Measurements from ENCODE around the gene ZNF184.
A peak's percentile ranks its signal among the peaks of the same experiment; 100 is the strongest.
"Not testable (repeated sequence)": the region's sequence is repeated elsewhere in the genome, so short reads cannot be mapped to it uniquely, and the experiment has no call there.

The ZNF184 gene

DNA sequence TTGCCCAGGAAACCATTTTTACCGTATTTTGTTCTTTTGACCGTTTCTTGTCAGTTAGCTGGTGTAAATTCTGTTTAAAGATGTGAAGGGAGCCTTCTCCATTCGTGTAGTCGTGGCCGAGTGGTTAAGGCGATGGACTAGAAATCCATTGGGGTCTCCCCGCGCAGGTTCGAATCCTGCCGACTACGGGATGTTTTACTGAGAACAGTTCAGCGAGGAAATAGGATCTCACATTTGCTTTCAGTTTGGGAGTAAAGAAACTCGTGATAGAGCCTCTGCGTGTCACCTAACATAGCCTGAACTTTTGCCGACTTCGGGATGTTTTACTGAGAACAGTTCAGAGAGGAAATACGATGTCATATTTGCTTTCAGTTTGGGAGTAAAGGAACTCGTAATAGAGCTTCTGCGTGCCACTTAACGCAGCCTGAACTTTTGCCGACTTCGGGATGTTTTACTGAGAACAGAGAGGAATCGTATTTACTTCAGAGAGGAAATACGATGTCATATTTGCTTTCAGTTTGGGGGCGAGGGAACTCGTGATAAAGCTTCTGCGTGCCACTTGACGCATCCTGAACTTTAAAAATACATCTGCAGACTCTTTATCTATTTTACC, 5.9 kb upstream of the ZNF184 start:
- peak; percentile 91 for DNase-seq

DNA sequence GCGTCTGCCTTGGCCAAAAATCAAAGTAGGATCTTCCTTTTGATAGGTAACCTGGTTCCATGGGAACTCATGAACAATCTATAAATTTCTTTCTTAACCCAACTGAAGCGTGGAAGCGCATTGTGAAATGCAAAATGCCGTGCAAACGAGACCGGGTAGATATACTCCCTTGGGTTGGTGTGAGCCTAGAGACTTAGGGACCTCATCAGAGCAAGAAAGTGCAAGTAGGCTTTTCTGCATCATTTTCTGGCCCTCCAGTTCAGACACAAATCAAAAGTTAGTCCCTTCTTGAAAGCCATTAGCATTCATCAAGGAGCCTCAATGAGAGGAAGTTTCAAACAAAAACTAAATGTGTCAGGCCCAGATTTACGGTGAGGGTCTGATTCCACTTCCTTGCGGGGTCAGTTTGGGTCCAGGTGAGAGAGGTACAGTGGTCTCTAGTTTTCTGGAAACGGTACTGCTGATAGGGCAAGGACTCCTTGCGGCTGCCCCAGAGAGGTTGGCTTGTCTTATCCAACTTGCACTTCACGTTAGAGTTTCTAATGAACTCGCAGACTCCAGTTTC, 5.3 kb upstream of the ZNF184 start:
- no peak for DNase-seq

DNA sequence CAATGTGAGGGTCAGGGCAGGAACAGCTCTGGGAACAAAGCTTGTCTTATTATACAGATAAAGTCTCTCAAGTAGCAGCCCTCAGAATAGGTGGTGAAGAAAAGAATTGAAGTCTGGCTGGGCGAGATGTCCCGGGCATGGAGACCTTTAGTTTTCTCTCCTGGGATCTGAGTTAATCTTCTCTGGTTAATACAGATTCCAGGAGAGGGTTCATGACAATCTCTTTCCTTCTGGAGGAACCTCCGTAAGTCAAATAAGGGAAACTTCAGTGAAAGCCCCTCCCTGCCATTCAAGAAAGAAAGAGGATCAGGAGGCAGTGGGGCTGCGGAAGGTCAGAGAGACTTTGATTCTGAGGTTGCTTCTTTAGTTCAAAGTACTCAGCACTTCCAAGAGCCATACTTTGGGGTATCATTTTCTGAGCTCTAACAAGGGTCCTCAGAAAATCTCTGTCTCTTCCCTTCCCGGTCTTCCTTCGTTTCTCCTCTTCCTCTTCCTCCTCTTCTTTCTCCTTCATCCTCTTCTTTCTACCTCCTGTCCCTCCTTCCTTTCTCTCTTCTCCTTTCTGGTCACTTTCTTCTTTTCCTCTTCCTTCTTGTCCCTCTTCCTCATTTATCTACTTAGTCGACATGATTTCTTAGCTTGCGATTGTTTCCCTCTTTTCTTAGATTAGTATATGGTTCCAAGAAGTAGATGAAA, 4.6 kb upstream of the ZNF184 start:
- no peak for DNase-seq

DNA sequence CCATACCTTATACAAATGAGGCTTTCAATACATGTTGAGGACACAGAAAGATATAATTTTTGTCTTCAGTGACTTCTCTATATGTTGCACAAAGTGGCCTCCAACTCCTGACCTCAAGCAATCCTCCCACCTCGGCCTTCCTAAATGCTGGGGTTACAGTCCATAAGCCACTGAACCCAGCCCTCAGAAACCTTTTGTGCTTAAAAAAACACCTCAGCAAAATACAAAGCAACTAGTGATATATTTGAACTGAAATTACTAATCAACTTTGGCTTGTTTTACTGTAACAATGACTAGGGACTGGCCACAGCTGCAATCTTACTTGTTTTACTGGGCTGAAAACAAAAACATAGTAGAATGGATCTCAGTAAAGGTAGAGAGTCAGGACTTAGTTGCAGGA, 3.2 kb upstream of the ZNF184 start:
- no peak for DNase-seq

DNA sequence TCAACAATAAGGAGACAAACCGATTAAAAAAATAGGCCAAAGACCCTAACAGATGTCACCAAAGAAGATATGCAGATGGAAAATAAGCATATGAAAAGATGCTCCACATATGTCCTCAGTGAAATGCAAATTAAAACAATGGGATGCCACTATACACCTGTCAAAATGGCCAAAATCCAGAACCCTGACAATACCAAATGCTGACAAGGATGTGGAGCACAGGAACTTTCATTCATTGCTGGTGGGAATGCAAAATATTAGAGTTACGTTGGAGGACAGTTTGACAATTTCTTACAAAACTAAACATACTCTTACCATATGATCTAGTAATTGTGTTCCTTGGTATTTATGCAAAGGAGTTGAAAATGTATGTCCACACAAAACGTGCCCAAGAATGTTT, 1.8 kb upstream of the ZNF184 start:
- DNase-seq: no peak

DNA sequence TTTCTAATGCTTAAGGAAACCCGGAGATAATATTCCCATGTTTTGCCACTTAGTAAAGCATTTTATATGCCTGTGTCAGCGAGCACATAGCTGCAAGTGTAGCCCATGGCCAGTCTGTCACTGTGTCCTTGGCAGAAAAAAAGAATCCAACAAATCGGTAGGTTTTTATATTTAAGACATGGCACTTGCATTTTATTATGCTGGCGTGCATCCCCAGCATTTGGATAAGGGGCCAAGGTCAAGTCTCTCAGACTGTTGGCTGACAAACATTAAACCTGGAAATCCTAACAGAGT, 1.2 kb upstream of the ZNF184 start:
- DNase-seq: no peak

DNA sequence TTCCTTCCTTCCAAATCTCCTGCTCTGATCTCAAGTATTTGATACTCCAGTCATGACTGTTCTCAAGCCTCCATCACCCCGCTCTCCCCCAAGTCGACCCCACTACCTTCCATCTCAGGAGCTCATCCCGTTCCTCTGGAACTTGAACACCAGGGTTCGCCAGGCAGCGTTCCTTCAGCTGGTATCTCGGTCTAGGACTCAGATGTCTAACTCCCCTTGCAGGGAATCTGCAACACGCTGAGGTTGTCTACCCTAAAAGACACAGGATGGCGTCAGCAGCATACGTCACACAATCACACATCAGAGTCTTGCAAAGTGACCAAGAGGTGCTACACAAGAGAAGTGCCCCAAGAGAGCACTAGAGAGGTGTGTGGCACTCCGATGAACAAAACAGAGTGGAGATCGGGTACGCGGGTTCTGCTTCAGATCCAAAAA, 706 bp downstream of the ZNF184 start:
- DNase-seq: peak; percentile 74

DNA sequence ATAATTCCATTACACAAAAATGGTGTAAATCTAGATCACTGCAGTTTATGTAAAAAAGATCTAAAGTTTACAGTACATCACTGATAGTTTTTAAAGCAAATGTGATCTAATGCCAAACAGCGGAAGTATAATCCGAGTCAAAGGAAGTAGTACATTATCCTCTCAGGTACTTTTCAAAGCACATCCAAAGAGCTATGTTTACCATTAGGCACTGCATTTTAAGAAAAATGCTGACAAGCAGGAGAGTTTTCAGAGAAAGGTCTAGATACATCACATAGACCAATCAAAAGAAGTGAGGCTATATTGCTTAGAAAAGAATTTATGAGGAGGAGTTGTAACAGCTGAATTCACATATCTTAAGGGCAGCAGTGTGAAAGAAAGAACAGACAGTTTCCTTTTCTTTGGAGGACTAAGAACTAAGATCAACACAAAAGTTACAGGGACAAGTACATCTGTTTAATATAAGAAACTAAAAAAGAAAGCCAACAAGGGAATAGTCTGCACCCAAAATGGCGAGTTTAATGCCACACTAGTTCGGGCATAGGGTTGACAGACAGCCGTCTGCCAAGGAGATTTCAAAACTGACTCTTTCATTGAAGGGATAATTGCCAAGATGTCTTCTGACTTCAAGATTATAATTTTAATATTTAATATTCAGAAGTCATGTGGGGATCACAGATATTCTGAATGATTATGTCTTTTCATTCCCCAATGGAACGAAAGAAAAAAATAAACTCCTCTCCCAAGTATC, 1.4 kb downstream of the ZNF184 start:
- no peak for DNase-seq

DNA sequence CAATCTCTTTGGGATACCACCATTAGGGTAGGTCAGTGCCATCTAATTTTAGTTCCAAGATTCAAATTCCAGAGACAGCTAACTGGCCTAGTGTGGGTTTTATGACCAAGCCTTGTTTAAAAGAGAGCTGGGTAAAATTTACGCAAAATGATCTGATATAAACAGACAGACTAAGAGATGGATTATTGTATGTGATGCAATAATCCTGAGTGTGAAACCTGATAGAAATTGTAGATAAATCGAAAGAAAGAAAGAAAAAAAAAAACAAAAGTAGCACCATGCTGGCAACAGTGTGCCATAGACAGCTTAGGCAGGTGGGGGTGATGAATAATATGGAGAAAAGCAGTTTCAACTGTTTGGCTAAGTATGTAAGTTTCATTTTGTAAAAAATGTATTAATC, 2.9 kb downstream of the ZNF184 start:
- no peak for DNase-seq

DNA sequence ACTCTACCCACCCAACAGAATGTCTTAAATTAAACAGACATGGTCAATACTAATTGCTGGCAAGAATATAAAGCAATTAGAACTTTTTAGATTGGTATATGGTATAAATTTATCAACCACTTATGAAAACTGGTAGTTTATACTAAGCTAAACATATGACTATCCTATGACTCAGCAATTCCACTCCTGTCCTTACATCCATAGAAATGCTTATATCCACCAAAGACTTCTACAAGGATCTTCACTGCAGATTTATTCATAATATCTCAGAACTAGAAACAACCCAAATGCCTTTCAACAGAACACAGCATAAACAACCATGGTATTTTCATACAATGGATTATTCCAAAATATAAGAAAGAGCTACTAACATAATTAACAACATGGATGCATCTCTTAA, 4.6 kb downstream of the ZNF184 start:
- DNase-seq: no peak

DNA sequence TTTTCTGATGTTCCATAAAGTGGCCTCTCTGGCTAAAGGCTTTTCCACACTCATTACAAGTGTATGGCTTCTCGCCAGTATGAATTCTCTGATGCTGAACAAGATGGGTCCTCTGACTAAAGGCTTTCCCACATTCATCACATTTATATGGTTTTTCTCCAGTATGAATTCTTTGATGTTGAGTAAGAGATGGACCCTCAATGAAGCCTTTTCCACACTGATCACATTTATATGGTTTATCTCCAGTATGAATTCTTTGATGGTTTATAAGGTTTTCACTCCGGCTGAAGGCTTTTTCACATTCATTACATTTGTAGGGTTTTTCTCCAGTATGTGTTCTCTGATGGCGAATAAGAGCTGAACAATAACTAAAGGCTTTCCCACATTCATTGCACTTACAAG, 20.4 kb downstream of the ZNF184 start:
- no peak for DNase-seq

DNA sequence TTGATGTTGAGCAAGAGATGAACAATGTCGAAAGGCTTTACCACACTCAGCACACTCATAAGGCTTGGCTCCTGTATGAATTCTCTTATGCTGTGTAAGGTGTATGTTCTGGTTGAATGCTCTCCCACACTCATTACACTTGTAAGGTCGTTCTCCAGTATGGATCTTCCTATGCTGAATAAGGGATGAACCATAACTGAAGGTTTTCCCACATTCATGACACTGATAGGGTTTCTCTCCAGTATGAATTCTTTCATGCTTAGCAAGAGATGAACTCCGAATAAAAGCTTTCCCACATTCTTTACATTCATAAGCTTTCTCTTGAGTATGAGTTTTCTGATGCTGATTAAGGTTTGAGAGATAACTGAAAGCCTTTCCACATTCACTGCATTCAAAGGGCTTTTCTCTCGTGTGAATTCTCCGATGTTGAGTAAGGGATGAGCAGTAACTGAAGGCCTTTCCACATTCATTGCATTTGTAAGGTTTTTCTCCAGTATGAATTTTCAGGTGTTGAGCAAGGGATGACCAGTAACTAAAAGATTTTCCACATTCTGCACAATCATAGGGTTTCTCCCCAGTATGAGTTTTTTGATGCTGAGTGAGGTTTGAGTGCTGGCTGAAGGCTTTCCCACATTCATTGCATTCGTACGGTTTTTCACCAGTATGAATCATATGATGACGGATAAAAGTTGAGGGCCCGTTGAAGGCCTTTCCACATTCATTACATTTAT, 21.1 kb downstream of the ZNF184 start:
- no peak for DNase-seq

DNA sequence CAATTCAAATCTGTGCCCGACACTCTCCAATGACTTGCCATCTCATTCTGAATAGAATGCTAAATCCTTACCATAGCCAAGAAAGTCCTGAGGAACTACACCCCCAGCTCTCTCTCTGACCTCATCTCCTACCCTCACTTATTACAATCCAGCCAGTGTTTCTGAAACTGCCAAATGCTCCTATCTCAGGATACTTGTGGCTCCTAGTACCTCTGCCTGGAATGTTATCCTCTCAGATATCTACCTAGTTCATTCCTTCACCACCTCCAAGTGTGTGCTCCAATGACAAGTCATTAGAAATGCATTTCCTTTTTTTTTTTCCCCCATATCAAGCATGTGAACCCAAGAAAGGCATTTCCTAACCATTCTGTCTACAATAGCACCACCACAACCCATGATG, 24.4 kb downstream of the ZNF184 start:
- DNase-seq: no peak

DNA sequence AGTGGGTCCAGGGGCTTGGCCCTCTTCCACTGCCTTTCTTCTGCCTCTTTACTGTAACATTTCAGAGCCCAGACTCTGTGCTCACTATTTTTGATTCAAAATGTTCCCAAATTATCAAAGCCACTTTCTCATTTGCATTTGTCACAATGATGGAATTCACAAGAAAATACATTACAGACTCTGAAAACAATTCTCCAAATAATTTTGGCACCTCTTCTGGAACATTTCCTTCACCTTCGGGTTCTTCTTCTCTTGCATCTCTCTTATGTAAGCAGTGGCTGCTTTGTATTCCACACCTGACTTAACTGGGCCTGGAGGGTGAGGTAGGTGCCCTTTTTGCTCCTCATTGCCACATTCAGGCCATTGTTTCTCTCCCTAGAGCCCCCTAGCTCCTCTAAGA, 30.0 kb downstream of the ZNF184 start:
- DNase-seq: no peak

DNA sequence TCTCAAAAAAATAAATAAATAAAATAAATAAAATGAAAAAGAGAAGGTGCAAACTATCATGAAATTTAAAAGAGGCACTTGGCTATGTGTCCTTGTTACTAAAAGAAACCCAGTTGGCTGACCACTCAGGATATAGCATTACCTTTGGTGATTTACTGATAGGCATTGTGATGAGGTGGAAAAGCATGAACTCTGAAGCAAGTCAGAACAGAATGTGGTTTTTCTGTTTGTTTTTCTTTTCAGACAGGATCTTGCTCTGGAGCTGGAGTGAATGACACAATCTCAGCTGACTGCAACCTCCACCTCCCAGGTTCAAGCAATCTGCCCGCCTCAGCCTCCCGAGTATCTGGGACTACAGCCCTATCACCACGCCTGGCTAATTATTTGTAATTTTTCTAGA, 31.9 kb downstream of the ZNF184 start:
- DNase-seq: no peak

DNA sequence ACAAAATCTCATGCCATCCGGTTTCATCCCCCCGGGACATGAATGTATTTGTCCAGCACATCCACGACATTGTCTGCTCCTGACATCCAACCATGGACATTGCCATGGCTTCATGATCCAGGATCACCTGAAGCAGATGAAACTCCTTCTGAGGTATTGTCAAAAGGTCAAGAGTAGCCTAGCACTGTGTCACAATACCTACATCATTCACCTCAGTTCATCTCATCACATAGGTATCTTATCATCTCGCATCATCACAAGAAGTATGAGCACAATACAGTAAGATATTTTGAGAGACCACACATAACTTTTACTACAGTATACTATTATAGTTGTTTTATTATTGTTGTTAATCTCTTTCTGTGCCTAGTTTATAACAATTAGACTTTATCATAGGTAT, 33.5 kb downstream of the ZNF184 start:
- DNase-seq: no peak

DNA sequence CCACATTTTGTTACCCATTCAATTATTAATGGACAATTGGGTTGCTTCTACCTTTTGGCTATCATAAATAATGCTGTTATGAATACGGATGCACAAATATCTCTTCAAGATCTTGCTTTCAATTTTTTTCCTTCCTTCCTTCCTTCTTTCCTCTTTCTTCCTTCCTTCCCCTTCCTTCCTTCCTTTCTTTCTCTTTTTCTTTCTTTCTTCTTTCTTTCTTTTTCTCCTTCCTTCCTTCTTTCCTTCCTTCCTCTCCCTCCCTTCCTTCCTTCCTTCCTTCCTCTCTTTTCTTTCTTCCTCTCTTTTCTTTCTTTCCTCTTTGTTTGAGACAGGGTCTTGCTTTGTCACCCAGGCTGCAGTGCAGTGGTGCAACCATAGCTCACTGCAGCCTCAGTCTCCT, 39.2 kb downstream of the ZNF184 start:
- no peak for DNase-seq

DNA sequence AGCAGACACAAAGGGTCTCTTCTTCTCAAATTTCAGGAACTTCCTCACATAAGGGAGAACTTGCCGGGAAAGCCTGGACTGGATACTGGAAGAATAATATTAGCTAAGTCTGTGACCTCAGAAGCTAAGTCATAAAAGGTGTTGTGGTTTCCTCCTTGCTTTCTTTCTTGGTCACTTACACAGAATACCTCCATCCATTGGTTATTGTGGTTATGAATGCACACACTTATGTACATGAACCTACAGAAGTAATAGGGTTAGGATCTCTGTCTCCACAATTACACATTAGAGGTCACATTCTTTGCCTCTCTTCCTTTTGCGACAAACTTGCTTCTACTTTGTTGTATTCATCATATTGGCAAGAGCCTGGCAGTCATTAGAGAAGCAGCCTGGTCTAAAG, 43.9 kb downstream of the ZNF184 start:
- DNase-seq: no peak

DNA sequence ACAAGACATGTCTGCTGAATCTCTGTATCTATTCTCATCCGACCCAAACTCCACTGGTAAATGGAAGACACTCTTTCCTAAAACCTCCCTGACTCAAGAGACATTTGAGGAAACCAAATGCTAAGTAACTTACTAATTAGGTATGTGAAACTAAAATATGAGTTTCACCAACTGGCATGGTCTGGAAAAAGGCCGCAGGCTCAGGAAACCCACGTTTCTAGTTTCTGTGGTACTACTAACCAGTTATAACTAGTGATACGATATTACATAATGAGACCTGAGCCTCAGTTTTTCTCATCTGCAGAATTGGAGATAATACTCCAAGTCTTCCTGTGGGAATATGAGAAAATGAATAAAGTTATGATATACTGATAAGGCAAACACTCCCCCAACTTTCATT, 44.4 kb downstream of the ZNF184 start:
- DNase-seq: no peak

DNA sequence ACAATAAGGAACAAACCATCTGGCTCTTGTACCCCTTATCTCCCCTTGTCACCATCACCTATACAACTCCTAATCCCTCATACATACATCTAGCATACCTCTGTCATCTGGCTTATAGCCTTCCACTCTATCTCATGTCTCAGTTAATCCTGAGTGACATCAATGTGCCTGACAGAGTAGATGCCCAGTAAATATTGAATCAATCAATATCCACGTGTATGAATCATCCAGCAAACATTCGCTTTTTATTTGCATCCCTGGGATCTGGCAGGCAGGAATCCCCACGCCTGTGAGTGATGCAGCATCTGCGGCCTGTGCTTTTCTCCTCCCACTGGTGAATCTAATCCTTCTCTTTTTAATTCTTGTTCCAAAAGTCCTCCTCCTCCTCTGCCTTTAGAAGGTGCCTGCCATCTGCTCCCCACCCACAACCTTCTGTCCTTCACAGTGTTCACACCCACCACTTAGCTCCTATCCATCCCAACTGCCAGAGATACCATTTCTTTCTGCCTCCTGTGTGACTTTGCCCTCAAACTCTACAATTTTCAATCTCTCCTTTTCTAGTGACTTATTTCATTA, 46.8 kb downstream of the ZNF184 start:
- DNase-seq: no peak

DNA sequence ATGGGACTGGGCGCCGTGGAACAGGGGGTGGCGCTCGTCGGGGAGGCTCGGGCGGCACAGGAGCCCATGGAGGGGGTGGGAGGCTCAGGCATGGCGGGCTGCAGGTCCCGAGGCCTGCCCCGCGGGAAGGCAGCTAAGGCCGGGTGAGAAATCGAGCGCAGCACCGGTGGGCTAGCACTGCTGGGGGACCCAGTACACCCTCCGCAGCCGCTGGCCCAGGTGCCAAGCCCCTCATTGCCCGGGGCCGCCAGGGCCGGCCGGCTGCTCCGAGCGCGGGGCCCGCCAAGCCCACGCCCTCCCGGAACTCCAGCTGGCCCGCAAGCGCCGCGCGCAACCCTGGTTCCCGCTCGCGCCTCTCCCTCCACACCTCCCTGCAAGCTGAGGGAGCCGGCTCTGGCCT, 48.1 kb downstream of the ZNF184 start:
- not testable (repeated sequence) for DNase-seq

DNA sequence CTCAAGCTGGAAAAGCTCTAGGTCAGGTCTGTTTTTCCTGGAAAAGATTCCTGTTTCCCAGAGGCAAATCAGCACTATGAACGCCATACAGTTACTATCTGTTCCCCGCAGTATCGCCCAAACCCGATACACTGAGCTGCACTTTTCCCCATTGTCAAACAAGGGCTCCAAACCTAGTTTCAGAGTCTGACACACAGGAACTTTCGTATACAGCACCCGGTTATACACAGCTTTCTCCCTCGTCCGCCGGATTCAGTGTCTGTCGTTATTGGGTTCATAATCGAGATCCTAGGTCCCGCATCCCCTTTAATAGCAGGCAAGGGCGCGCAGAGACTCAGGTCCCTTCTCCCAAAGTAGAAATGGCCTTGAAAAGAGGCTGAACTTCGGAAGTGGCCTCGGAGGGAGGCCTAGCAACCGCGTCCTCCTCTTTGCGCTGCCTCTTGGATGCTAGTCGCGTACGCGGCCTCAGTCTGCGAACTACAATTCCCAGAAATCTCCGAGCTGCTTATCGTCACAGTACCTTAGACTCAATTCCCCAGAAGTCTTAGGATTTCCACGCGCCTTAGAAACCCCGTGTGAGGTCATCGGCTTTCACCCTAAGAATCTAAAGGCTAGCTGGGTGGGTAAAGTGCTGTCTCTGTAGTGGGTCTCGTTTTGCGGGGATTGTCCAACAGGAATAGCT, 50.1 kb downstream of the ZNF184 start:
- DNase-seq: no peak

DNA sequence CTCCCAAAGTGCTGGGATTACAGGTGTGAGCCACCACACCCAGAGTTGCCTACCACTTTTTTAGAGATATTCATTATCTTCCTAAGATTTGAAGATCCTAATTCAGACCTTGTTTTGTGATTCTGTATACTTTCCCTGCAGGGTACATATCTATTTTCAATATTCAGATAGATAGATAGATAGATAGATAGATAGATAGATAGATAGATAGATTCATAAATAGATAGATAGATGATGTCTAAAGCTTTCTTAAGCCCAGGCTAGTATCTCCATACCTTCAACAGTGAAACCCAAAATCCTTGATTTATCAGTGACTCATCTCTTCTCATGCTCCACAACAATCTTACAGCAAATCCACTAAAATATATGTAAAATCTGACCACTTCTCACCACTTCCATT, 53.5 kb downstream of the ZNF184 start:
- DNase-seq: no peak
